T-helper 9 cell (primary cell): ENCODE measurements around the gene GPR160.
"Not testable (repeated sequence)": the region's sequence is repeated elsewhere in the genome, so short reads cannot be mapped to it uniquely, and the experiment has no call there.

Source experiments
- DNase-seq: peaks from one replicate; pipeline ENCODE4 v3.0.0-alpha.2; 2020

The GPR160 gene

GRCh38 chr3:170076715-170077238 lies 39.0 kb downstream of the GPR160 start:
- DNase-seq, result no peak

DNA sequence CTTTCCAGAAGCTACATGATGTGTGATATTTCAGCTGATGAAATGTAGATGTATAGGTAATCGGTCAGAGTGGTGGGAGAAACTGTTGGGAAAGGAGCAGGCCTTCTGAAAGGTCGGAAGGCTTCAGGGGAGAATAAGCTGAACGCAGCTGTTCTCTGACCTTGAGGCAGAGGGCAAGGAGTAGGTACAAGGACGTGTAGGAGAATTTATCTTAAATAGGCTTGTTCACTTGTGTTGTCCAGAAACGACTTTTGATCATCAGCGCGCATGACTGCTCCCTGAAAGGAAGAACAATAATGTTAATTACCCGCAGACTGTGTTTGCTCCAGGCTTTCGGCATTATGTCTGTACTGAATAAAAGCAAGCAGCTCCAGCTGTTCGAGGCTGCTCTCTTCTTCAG lies 39.6 kb downstream of the GPR160 start:
- no peak for DNase-seq

- DNase-seq, result no peak
Measured at GRCh38 chr3:170078620-170079281, 41.0 kb downstream of the GPR160 start.

GRCh38 chr3:170079536-170080165 lies 41.9 kb downstream of the GPR160 start:
- DNase-seq, result no peak

DNA sequence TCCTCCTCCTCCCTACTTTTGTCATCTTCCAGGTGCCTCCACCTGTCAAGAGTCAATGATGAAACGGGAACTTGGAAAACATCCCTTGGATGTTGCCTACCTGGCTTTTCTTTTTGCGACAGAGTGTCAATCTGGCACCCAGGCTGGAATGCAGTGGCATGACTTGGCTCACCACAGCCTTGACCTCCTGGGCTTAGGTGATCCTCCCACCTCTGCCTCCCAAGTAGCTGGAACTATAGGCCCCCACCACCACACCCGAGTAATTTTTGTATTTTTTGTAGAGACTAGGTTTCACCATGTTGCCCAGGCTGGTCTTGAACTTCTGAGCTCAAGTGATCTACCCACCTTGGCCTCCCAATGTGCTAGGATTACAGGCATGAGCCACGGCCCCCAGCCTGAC lies 42.8 kb downstream of the GPR160 start:
- DNase-seq, result no peak

DNA sequence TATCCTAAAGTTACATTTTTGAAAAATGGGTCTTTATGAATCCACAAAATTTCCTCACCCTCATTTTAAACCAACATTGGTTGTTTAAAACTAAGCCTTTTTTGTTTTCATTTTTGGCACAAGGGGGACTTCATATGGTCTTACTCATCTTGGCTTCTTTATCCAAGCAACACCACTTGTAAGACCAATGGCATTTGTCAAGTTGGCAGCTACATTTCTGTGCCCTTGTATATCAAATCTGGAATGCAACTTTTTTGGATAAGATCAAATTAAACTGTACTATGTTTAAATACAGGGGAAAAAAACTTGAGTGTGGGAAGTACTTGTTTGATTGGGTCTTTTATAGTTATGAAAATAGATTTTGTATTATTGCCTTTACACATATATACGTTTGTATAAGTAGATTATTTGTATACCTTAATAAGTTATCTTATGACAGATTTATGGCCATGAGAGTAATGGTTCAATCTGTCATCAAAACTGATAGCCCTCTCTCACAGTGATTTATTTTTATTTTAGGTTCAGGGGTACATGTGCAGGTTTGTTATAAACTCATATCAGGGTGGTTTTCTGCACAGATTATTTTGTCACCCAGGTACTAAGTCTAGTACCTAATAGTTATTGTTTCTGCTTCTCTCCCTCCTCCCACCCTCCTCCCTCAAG lies 43.4 kb downstream of the GPR160 start:
- no peak for DNase-seq

DNA sequence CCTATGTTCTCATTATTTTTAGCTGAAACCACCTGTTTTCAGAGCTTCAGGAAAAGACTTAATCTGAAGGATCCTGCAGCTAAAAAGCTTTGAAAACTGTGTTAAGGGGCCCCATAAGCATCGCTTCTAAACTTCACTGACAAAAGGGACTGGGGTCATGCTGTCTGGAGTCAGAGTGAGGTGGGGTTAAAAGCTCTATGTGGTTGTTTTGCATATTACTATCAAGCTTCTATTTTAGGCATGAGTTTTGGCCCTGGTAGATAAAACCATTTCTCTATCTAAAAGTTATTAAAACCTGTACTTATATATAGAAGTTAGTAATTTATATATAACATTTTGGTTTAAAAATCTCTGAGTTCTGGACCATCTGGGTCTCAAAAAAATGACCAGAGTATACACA lies 45.5 kb downstream of the GPR160 start:
- DNase-seq, result no peak

GRCh38 chr3:170085396-170085795 lies 47.6 kb downstream of the GPR160 start:
- DNase-seq, result no peak

GRCh38 chr3:170089862-170090600 lies 52.2 kb downstream of the GPR160 start:
- no peak for DNase-seq

DNA sequence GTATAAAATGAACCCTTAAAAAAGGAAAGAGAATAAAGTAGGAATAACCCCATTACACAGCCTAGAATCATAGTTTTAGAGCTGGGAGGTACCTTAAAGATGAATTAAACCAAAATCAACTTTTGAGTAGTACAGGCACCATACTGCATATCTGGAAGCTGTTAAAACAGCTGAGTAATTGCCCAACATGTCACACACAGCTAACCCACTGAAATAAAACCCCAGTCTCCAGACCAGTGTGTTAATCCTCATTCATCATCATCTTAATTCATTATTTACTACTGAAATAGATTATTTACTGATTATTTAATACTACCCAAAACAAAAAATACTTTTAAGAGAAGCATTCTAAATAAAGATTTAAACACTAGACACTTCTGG lies 52.8 kb downstream of the GPR160 start:
- no peak for DNase-seq

DNA sequence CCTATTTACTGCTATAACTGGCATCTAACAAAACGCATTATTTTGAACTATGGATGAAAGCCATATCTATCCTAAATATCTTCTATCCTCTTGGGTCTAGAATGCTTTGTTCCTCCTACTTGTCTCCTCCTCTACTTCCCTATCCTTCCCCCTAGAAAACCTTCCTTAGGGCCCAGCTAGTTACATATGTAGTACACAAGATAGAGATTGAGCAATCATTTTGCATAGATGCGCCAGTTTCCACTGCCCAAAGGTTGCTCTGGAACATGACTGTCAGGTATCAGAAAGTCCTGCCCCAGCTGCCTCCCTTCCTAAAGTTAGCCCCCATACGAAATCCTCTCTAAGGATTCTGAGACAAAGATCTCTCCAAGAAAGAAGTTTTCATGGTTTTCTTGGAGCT lies 55.1 kb downstream of the GPR160 start:
- DNase-seq, result no peak

- DNase-seq, result no peak
Measured at GRCh38 chr3:170095771-170096170, 58.0 kb downstream of the GPR160 start.

DNA sequence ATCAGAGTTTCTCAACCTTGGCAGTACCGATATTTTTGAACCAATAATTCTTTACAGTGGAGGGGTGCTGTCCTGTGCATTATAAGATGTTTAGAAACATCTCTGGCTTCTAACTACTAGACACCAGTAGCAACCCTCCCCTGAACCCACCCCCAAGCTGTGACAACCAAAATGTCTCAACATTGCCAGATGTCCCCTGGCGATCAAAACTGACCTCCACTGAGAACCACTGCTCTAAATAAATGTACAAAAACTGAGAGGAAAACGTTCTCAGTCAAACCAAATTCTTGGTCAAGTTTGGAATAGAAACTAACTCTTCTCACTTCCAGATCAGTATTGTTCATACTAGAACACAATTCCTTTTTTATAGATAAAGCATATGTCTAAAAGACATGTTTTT lies 58.5 kb downstream of the GPR160 start:
- DNase-seq, result no peak

- no peak for DNase-seq
Measured at GRCh38 chr3:170098753-170099152, 61.0 kb downstream of the GPR160 start.

GRCh38 chr3:170100944-170101343 lies 63.1 kb downstream of the GPR160 start:
- DNase-seq, result no peak

DNA sequence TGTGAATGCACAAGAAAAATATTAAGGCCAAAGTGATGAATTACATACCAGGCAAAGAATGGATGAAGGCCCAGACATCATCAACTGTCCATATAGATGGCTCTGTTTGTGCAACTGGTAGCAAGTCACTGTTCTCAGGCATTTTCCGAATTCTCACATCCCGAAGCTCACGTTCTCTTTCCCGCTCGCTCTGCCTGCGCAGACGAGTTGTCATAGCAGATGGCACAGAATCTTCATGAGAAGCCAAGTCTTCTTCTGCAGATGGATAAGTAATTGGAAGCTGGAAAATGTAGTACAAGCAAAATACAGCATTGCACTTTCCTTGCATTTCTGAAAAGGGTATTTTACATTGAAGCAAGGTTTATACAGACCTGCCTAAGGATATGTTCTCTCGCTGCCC lies 64.6 kb downstream of the GPR160 start:
- DNase-seq, result no peak

DNA sequence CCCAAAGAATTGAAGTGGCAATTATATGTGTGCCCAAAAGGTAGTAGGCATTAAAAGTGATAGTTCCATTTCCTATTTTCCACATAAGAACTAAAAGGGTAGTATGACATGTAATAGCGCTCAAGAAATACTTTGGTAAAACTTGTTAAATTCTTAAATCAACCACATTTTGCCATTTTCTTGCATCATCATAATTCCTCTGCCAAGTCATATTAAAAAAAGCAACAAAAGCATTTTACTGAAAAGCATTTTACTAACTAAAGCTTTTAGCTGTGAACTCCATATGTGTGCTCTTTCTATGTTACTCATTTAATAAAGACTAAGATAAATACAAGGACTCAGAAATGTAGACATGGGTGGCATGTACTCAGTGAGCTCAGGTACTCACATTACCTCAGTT lies 70.1 kb downstream of the GPR160 start:
- no peak for DNase-seq

- DNase-seq, result no peak
Measured at GRCh38 chr3:170108955-170109354, 71.2 kb downstream of the GPR160 start.

- DNase-seq, result no peak
Measured at GRCh38 chr3:170109579-170110293, 71.9 kb downstream of the GPR160 start.

DNA sequence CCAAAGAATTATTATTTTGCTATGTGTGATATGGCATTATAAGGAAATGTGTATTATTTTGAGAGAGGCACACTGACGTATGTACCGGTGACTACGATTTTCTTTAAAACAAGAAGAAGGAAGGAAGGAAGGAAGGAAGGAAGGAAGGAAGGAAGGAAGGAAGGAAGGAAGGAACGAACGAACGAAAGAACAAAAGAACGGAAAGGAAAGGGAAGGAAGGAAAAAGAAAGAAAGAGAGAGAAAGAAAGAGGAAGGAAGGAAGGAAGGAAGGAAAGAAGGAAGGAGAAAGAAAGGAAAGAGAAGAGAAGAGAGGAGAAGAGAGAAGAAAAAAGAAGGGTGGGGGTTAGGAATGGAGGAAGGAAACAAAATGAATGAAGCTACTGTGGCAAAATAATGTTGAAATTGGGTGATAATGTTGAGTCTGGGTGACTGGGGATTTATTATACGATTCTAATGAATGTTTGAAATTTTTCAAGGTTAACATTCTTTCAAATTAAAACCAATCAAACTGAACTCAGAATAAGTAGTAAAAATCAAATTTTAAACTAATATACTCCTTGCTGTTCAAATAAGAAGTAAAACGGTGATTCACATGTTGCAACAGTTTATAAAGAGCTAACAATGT lies 73.5 kb downstream of the GPR160 start:
- DNase-seq, result no peak

DNA sequence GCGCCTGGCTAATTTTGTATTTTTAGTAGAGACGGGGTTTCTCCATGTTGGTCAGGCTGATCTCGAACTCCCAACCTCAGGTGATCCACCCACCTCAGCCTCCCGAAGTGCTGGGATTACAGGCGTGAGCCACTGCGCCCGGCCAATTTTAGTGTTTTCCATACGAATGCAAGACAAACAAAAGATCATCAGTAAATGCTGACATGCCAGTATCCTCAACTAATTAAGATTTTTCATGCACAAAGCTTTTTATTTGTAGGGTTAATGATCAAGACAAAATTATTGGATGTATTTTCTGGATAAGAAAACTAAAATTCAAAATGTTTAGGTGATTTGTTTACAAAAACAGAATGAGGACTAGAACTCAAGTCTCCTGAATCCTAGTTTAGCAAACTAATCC lies 76.4 kb downstream of the GPR160 start:
- DNase-seq, result not testable (repeated sequence)

DNA sequence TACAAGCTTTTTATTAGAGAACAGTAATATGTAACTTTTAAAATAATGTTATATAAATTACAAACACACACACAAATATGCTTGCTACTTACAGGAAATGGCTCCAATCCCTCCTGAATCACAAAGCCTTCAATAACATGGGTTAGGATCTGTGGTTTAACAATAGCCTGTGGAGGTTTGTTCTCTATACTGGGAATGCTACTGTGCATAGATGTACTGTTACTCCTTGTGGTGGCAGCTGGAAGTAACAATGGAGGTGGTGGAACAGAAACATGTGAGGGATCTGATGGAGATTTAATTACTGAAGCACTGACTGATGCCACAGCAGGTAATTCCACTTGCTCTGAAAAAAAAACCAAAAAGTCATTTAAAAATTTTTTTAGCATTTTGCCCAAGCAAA lies 79.3 kb downstream of the GPR160 start:
- DNase-seq, result no peak
